IPS-15b (cell line): Measurements from ENCODE around the gene GRIN2D.

Experiments
- H3K27me3 ChIP-seq: one replicate; pipeline ENCODE4 v1.6.1; 2013; ENCODE audit warnings: low read length; ENCODE audit not compliant: control insufficient read depth, insufficient read depth
- H3K36me3 ChIP-seq: one replicate; pipeline ENCODE4 v1.6.1; 2013; ENCODE audit warnings: low read length; ENCODE audit not compliant: control insufficient read depth, insufficient read depth
- H3K4me1 ChIP-seq: one replicate; pipeline ENCODE4 v1.6.1; 2013; ENCODE audit warnings: mild to moderate bottlenecking, low read length; ENCODE audit not compliant: control insufficient read depth, insufficient read depth
- H3K4me3 ChIP-seq: one replicate; pipeline ENCODE4 v1.5.1; 2013; ENCODE audit warnings: low read depth, low read length
- H3K9ac ChIP-seq: one replicate; pipeline ENCODE4 v1.6.1; 2013; ENCODE audit warnings: low read depth, mild to moderate bottlenecking, low read length
- H3K9me3 ChIP-seq: one replicate; pipeline ENCODE4 v1.6.1; 2013; ENCODE audit warnings: mild to moderate bottlenecking, low read length; ENCODE audit not compliant: control insufficient read depth, insufficient read depth

The GRIN2D gene

GRCh38 chr19:48424694-48425219, 31.3 kb downstream of the GRIN2D start:
- H3K4me1 ChIP-seq = peaks cover 2% of the 10 kb centered on the region
- H3K27me3 ChIP-seq = no peaks in the 10 kb centered on the region
- no peak overlapping the region for H3K4me3 ChIP-seq
- H3K9me3 ChIP-seq = no peaks in the 10 kb centered on the region
- no peak overlapping the region for H3K9ac ChIP-seq
- peaks cover 5% of the 10 kb centered on the region for H3K36me3 ChIP-seq

- Histone ChIP-seq H3K27me3 (no peaks in the 10 kb centered on the region), H3K36me3 (no peaks in the 10 kb centered on the region), H3K9me3 (no peaks in the 10 kb centered on the region), H3K4me3 (no peak overlapping the region), H3K9ac (no peak overlapping the region), H3K4me1 (peaks cover 2% of the 10 kb centered on the region)
Observed at GRCh38 chr19:48428670-48429069, 35.2 kb downstream of the GRIN2D start.

- H3K4me1 ChIP-seq = peaks cover 2% of the 10 kb centered on the region
- H3K9ac ChIP-seq = no peak overlapping the region
- H3K27me3 ChIP-seq = no peaks in the 10 kb centered on the region
- H3K4me3 ChIP-seq = no peak overlapping the region
- H3K36me3 ChIP-seq = no peaks in the 10 kb centered on the region
- no peaks in the 10 kb centered on the region for H3K9me3 ChIP-seq
Observed at GRCh38 chr19:48433337-48433736, 39.9 kb downstream of the GRIN2D start.

GRCh38 chr19:48436586-48436985, 43.1 kb downstream of the GRIN2D start:
- Histone ChIP-seq H3K9me3 (no peaks in the 10 kb centered on the region), H3K36me3 (no peaks in the 10 kb centered on the region), H3K4me1 (peaks cover 2% of the 10 kb centered on the region), H3K9ac (no peak overlapping the region), H3K4me3 (no peak overlapping the region), H3K27me3 (no peaks in the 10 kb centered on the region)

GRCh38 chr19:48441360-48442050, 48.0 kb downstream of the GRIN2D start:
- H3K4me1 ChIP-seq = peaks cover 7% of the 10 kb centered on the region
- no peak overlapping the region for H3K9ac ChIP-seq
- no peaks in the 10 kb centered on the region for H3K36me3 ChIP-seq
- H3K9me3 ChIP-seq = no peaks in the 10 kb centered on the region
- H3K27me3 ChIP-seq = no peaks in the 10 kb centered on the region
- H3K4me3 ChIP-seq = no peak overlapping the region

- Histone ChIP-seq H3K36me3 (no peaks in the 10 kb centered on the region), H3K9me3 (no peaks in the 10 kb centered on the region), H3K4me1 (peaks cover 5% of the 10 kb centered on the region), H3K4me3 (no peak overlapping the region), H3K27me3 (no peaks in the 10 kb centered on the region), H3K9ac (no peak overlapping the region)
Observed at GRCh38 chr19:48442116-48443035, 48.9 kb downstream of the GRIN2D start.

GRCh38 chr19:48443256-48443655, 49.8 kb downstream of the GRIN2D start:
- no peak overlapping the region for H3K4me3 ChIP-seq
- H3K9me3 ChIP-seq = no peaks in the 10 kb centered on the region
- peaks cover under 1% of the 10 kb centered on the region for H3K36me3 ChIP-seq
- H3K4me1 ChIP-seq = peaks cover 4% of the 10 kb centered on the region
- no peak overlapping the region for H3K9ac ChIP-seq
- no peaks in the 10 kb centered on the region for H3K27me3 ChIP-seq
